Stomach smooth muscle (tissue), 2 donors: Measurements from ENCODE around the gene UBE2O.
"Not testable (repeated sequence)": the region's sequence is repeated elsewhere in the genome, so short reads cannot be mapped to it uniquely, and the experiment has no call there.

Experiments
- H3K27ac ChIP-seq: one replicate; pipeline ENCODE4 v1.7.0; 2013; ENCODE audit warnings: mild to moderate bottlenecking, low read length, inconsistent platforms
- H3K27me3 ChIP-seq, 2 donors: one replicate each; pipeline ENCODE4 v1.7.0; 2013; ENCODE audit warnings: low read length in 2 of 2; ENCODE audit not compliant: insufficient read depth in 2 of 2, control insufficient read depth in 1 of 2
- H3K36me3 ChIP-seq, 2 donors: one replicate each; pipeline ENCODE4 v1.7.0; 2013; ENCODE audit warnings: low read length in 2 of 2; ENCODE audit not compliant: control insufficient read depth in 2 of 2, insufficient read depth in 2 of 2
- H3K4me1 ChIP-seq: one replicate; pipeline ENCODE4 v1.7.0; 2013; ENCODE audit warnings: low read length; ENCODE audit not compliant: control insufficient read depth, insufficient read depth
- H3K4me3 ChIP-seq, 2 donors: one replicate each; pipeline ENCODE4 v1.7.0; 2013; ENCODE audit warnings: low read length in 2 of 2
- H3K9ac ChIP-seq, 2 donors: one replicate each; pipeline ENCODE4 v1.7.0; 2013; ENCODE audit warnings: low read length in 2 of 2, mild to moderate bottlenecking in 1 of 2
- H3K9me3 ChIP-seq, 2 donors: one replicate each; pipeline ENCODE4 v1.7.0; 2013; ENCODE audit warnings: low read length in 2 of 2; ENCODE audit not compliant: control insufficient read depth in 2 of 2
- donor health status: healthy.
- donor health status: Pancreatic carcinoma.

UBE2O gene

GRCh38 chr17:76353004-76353598 lies 99.9 kb downstream of the UBE2O start:
- no peaks in the 10 kb centered on the region for H3K36me3 ChIP-seq
- no peaks in the 10 kb centered on the region for H3K9me3 ChIP-seq
- peaks cover 9% of the 10 kb centered on the region for H3K4me1 ChIP-seq
- H3K4me3 ChIP-seq: peak overlapping the region; percentile 90 to 92
- peak overlapping the region; percentile 66 to 86 for H3K9ac ChIP-seq
- no peaks in the 10 kb centered on the region for H3K27me3 ChIP-seq
- peak overlapping the region; percentile 87 for H3K27ac ChIP-seq

- Histone ChIP-seq H3K27me3 (no peaks in the 10 kb centered on the region), H3K36me3 (peaks cover 0 to 5% of the 10 kb centered on the region in 2 donors), H3K9ac (no peak overlapping the region), H3K4me3 (no peak overlapping the region), H3K27ac (no peak overlapping the region), H3K9me3 (no peaks in the 10 kb centered on the region), H3K4me1 (peaks cover 9% of the 10 kb centered on the region)
Measured at GRCh38 chr17:76351526-76352071, 101.4 kb downstream of the UBE2O start.

- no peak overlapping the region for H3K9ac ChIP-seq
- H3K36me3 ChIP-seq: peaks cover 5 to 9% of the 10 kb centered on the region in 2 donors
- peaks cover 9% of the 10 kb centered on the region for H3K4me1 ChIP-seq
- H3K27me3 ChIP-seq: no peaks in the 10 kb centered on the region
- no peak overlapping the region for H3K4me3 ChIP-seq
- no peaks in the 10 kb centered on the region for H3K9me3 ChIP-seq
- no peak overlapping the region for H3K27ac ChIP-seq
Measured at GRCh38 chr17:76350463-76350862, 102.5 kb downstream of the UBE2O start.

GRCh38 chr17:76346936-76347335 lies 106.0 kb downstream of the UBE2O start:
- H3K4me3 ChIP-seq, H3K27me3 ChIP-seq, H3K27ac ChIP-seq, H3K9me3 ChIP-seq, H3K9ac ChIP-seq, H3K4me1 ChIP-seq: not testable (repeated sequence)
- H3K36me3 ChIP-seq: peaks cover 10 to 17% of the 10 kb centered on the region in 2 donors

GRCh38 chr17:76345377-76345974 lies 107.5 kb downstream of the UBE2O start:
- H3K4me1 ChIP-seq: no peaks in the 10 kb centered on the region
- H3K9ac ChIP-seq: no peak overlapping the region
- H3K4me3 ChIP-seq: no peak overlapping the region
- no peak overlapping the region for H3K27ac ChIP-seq
- peaks cover 10 to 23% of the 10 kb centered on the region in 2 donors for H3K36me3 ChIP-seq
- H3K9me3 ChIP-seq: no peaks in the 10 kb centered on the region
- H3K27me3 ChIP-seq: no peaks in the 10 kb centered on the region

- H3K4me1 ChIP-seq: no peaks in the 10 kb centered on the region
- H3K4me3 ChIP-seq: no peak overlapping the region
- H3K36me3 ChIP-seq: peaks cover 10 to 23% of the 10 kb centered on the region in 2 donors
- no peaks in the 10 kb centered on the region for H3K27me3 ChIP-seq
- H3K9ac ChIP-seq: no peak overlapping the region
- H3K9me3 ChIP-seq: no peaks in the 10 kb centered on the region
- no peak overlapping the region for H3K27ac ChIP-seq
Measured at GRCh38 chr17:76343106-76343505, 109.8 kb downstream of the UBE2O start.

- H3K27ac ChIP-seq: no peak overlapping the region
Measured at GRCh38 chr17:76341301-76341700, 111.7 kb downstream of the UBE2O start.

More at GRCh38 chr17:76341301-76341700, 111.7 kb downstream of the UBE2O start:
- Histone ChIP-seq H3K9me3 (no peaks in the 10 kb centered on the region), H3K36me3 (peaks cover 5 to 21% of the 10 kb centered on the region in 2 donors), H3K4me1 (no peaks in the 10 kb centered on the region), H3K4me3 (no peak overlapping the region), H3K27me3 (no peaks in the 10 kb centered on the region), H3K9ac (no peak overlapping the region)
